GM21786 (cell line): ENCODE measurements around the gene ECE1.

Experiments used
- ATAC-seq: cut with Tn5 transposase; IDR thresholded peaks from one replicate; pipeline ENCODE4 v1.9.1; 2021; ENCODE audit not compliant: unreplicated experiment

The ECE1 gene

DNA sequence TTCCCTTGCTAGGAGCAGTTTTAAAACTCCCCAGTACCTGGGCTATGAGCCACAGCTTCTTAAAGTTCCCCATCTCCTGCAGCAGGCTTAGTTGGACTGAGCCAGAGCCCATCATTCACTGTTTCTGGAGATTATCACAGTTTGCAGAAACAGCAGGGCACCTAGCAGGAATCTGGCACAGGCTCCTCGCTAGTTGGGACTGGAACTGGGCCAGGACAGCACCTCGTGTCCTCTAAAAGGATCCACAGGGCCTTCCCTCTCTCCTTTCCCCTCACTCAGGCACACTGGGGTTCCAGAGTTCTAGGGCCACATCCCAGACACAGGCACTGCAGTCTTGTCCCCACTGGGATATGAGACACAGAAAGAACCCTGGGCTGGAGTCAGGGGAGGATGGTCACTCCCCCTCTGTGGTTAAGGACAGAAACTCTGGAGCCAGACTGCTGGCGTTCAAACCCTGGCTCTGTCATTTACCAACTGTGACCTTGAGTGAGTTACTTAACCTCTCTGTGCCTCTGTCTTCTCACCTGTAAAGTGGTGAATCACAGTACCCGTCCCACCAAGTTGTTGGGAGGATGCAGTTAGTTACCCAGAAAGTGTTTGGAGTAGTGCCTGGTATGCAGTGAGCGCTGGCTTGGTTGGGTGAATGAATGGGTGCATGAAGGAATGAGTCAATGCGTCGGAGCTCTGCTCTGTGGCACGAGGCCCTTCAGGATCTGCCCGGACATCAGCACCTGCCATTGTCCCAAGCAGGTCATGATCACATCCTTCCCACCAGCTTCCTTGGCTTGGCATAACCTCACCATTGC is 18.8 kb upstream of the ECE1 start:
- no peak for ATAC-seq

GRCh38 chr1:21308330-21308729 is 18.1 kb upstream of the ECE1 start:
- no peak for ATAC-seq

DNA sequence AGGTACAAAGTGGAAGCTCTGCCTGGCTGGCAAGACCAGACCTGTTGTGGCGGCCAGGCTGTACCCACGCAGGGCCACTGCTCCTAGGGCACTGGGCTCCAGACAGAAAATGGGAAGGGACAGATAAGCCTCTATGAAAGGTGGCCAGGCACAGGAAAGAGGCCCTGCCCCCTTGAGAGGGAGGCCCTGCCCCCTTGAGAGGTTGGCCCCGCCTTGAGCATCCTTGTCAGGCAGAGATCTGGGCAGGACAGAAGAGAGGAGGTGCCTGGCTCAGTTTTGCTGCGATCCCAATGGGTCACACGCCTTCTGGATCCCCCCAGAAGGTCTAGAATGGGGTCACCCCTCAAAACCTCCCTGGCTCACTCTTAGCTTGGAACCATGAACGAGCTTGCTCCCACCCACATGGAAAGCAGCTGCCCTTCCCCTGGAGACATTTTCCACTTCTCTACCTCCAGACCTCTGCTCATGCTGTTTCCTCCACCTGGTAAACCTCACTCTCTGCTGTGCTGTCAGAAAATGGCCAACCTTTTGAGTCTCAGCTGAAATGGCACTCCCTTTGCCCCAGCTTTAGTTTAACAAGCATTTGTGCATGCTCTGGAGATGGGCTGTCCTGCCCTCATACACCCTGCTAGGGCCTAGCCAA is 17.5 kb upstream of the ECE1 start:
- no peak for ATAC-seq

DNA sequence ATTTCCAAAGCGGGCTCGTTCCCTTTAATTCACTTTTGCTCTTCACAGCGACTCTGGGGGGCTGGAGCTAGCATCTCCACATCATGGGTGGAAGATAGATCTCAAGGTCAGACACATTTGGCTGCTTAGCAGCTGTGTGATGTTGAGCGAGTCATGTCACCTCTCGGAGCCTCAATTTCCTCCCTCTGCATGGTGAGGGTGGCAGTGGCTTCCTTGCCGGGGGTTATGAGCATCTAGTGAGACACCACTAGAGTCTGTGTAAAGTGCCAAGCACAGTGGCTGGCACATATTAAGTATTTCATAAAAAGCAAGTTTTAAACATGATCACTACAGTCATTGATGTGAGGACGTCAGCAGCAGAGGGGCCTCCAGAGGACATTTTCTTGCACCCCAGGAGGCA is 16.9 kb upstream of the ECE1 start:
- ATAC-seq: no peak

GRCh38 chr1:21305900-21306189 is 15.6 kb upstream of the ECE1 start:
- no peak for ATAC-seq

DNA sequence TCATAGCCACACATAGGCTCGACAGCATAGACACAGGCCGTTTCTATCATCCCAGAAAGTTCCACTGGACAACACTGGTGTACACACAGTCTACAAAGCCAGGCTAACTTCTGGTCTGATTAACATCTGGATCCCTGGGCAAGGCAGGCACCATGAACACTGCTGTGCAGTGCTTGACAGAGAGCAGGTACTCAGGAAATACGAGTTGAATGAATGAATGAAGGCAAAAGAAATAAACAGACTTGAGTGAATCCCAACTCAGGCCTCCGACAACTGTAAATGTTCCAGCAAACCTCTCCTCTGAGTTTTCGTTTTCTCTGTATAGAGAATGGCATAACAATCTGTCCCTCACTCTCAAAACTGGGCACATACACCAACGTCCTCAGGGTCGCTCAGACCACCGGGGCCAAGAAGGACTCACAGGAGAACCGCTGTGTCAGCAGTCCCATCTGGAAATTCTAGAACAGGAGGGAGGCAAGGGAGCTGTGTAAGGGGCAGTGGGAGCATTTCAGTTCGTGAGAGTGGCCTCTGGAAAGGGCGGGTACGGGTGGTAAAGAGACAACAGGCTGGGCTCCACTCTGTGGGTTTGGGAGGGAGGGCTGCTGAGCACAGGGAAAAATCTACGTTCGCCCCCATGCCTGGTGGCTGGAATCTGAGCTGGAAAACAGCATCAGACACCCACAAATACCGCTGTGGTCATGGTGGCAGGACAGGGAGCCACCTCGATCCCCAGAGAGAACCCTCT is 15.1 kb upstream of the ECE1 start:
- ATAC-seq: no peak

- no peak for ATAC-seq
Observed at GRCh38 chr1:21304488-21304887, 14.2 kb upstream of the ECE1 start.

DNA sequence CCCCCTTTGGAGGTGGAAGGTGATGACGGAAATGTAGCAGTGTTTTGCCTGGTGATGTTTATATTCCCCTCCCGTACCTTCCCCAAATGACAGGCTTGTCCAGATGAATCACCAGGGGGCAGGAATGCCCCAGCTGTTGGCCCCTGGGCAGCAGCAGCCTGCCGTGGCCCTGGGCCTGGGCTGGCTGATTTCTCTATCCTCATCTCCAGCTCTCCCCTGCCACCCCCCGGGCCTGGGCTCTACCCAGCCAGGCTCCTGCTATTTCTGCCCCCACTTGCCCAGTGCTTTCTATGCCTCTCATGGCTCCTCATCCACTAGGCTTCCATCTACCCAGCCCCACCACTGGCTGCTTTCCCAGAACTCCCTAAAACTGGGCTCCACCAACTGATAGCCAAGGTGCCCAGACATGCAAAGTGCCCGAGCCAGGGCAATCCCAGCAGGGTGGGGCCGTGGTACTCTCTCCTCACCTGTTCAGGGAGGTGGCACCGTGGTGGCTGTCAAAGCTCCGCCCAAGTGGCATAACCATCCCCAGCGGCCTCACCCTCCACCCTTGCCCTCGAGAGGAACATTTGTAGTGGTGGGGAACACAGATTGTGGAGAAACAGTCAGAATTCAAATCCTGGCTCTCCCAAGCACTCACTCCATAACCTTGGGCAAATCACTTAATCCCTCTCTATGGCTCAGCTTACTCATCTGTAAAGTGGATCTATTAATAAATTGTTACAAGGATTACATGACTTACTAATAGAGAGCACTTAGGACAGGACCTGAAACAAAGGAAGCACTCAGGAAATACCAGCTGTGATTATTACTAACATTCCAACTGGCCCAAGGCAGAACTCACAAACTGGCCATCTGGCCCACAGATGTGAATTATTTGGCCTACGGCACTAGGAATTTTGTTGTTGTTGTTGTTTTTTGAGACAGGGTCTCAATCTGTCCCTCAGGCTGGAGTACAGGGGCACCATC is 12.8 kb upstream of the ECE1 start:
- no peak for ATAC-seq

GRCh38 chr1:21301794-21302440 is 11.7 kb upstream of the ECE1 start:
- ATAC-seq: no peak

GRCh38 chr1:21300774-21301173 is 10.5 kb upstream of the ECE1 start:
- no peak for ATAC-seq

GRCh38 chr1:21299780-21300395 is 9.6 kb upstream of the ECE1 start:
- ATAC-seq: no peak

- ATAC-seq: no peak
Observed at GRCh38 chr1:21298981-21299391, 8.7 kb upstream of the ECE1 start.

DNA sequence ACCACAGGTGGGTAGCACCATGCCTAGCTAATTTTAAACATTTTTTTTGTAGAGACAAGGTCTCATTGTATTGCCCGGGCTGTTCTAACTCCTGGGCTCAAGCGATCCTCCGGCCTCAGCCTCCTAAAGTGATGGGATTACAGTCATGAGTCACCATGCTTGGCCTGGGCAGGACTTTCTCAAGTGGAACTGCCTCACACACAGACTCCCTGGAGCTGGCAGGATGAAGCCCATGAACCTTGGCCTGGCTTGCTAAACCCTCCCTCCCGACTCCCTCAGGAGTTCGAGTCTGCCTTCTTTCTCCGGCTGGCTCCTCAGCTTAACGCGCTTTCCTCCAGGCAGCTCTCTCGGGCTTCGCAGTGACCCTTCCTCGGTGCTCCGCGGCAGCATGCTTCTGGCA is 7.7 kb upstream of the ECE1 start:
- ATAC-seq: no peak

DNA sequence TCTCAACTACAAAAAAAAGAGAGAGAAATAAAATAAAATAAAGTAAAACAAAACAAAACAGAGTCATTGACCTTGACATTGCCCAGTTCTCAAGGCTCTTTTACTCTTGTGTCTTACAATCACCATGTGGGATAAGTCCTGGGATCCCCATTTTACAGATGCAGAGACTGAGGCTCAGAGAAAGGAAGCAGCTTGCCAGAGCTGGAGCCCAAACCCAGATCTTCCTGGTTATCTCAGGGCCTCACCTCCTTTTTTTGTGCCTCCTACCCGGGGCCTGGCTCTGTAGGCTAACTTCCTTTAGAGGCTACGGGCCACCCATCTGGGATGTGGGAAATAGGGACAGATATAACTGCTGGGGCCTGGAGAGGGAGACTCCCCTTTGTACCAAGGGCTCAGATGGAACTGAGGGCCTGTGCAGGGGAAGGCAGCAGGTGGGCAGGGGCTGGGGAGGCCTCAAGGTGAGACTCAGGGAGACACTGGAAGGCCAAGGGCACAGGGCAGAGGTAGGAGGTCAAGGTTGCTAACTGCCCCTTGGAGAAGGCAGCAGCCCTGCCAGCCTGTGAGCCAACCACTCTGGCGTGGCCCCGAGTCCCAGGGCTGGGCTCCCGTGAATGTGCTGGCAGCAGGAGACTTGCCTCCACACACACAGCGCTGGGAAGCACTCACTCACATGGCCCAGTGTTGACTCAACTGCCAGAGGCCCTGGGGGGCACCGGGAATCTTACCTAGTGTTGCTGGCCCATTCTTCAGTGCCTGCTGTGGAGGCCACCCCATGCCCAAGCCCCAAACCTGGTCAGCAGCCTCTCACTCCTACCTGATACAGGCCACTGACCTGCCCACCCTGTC is 6.5 kb upstream of the ECE1 start:
- ATAC-seq: no peak

- ATAC-seq: no peak
Observed at GRCh38 chr1:21295545-21295944, 5.3 kb upstream of the ECE1 start.

DNA sequence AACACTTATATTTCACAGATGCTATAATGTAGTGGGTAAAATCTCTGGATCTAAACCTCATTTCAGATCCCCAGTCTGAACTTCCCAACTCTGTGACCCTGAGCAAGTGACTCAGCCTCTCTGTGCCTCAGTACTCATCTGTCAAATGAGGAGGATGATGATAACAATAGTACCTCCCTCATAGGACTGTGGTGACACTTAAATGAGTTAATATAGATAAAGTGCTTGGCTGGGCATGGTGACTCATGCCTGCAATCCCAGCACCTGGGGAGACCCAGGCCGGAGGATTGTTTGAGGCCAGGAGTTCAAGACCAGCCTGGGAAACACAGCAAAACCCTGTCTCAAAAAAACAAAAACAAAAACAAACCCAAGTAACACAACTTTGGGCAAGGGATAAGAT is 4.7 kb upstream of the ECE1 start:
- ATAC-seq: no peak

DNA sequence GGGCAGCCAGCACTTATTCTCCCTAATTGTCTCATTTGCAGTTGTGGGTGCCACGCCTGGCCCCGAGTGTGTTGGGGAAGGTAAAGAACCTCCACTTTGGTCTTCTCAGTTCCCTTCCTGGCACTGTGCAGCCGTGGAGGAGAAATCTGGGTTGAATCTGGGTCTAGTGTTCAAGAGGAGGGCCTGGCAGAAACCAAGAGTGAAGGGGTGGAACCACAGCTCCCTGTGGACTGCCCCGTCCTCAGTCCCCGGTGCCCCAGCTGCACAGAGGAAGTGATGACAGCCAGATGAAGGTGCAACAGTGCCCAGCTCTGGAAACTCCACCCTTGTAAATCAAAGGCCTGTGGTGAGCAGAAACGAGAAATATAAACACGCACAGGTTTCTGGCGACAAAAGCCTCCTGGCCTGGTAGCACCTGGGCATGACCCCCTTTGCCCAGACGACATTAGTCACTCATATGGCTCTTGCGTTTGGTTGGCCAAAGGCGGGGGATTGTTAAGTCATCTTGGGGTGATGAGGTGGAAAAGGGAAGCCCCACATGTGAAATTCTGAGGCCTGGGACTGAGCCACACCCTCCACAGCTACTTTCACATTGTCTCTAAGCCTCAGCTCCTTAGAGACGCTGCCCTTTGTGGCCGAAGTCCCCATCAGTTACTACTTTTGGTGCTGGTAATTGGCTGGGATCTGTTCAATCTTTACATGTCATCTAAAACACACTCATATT is 4.2 kb upstream of the ECE1 start:
- peak; percentile 58 for ATAC-seq

- ATAC-seq: peak; percentile 21
Observed at GRCh38 chr1:21293537-21294265, 3.4 kb upstream of the ECE1 start.
